ENCODE data around the gene PTGES3.

DNA sequence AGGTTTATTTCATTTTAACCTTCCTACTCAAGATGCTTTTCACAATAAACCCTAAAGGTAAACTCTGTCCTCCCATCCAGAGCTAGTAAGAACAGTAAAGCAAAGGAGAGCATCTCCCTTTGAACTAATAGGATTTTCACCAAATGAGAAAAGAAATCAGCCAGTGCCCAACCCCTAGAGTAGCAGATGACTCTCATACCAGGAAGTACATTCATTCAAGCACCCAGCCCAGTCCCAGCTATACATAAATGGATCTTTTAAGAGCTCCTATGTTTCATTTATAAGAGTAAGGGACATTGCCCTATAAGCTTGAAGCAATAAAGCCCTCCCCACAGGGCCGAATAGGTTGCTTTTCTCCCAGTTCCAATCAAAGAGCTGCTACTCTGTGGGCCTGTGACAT, 65.5 kb downstream of the PTGES3 start:
- TF ChIP-seq, protein P1, sequence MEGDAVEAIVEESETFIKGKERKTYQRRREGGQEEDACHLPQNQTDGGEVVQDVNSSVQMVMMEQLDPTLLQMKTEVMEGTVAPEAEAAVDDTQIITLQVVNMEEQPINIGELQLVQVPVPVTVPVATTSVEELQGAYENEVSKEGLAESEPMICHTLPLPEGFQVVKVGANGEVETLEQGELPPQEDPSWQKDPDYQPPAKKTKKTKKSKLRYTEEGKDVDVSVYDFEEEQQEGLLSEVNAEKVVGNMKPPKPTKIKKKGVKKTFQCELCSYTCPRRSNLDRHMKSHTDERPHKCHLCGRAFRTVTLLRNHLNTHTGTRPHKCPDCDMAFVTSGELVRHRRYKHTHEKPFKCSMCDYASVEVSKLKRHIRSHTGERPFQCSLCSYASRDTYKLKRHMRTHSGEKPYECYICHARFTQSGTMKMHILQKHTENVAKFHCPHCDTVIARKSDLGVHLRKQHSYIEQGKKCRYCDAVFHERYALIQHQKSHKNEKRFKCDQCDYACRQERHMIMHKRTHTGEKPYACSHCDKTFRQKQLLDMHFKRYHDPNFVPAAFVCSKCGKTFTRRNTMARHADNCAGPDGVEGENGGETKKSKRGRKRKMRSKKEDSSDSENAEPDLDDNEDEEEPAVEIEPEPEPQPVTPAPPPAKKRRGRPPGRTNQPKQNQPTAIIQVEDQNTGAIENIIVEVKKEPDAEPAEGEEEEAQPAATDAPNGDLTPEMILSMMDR (IDR thresholded peaks at IDR 0.05; ENCODE audit: control extremely low read depth in 1 of 3, insufficient read depth in 1 of 3, low read depth in 1 of 3, low read length in 3 of 3) = no peak
- no peak for TF ChIP-seq CREB1 (IDR thresholded peaks at IDR 0.05)
